H9 (cell line): ENCODE measurements around the gene PIGM. TPM values are rescaled to one million over a fixed set of nuclear protein-coding genes. Genes with fewer than 3 reads are reported as not detected.

ENCODE experiments used
- DNase-seq: peaks from one replicate; pipeline ENCODE4 v3.0.0-alpha.2; 2017
- H2AFZ ChIP-seq: one replicate; pipeline ENCODE4 v1.6.1; 2013; ENCODE audit warnings: mild to moderate bottlenecking, low read length, control low read depth, moderate library complexity
- H2AK5ac ChIP-seq: 2 replicates; pipeline ENCODE4 v1.6.1; 2013; ENCODE audit warnings: low read length, control low read depth, mixed read lengths; ENCODE audit not compliant: insufficient read length
- H2BK120ac ChIP-seq: one replicate; pipeline ENCODE4 v1.6.1; 2013; ENCODE audit warnings: low read depth, mild to moderate bottlenecking, low read length, control low read depth, inconsistent platforms; ENCODE audit not compliant: poor library complexity, severe bottlenecking
- H2BK12ac ChIP-seq: 2 replicates; pipeline ENCODE4 v1.6.1; 2013; ENCODE audit warnings: low read length, control low read depth, mixed read lengths, low read depth; ENCODE audit not compliant: insufficient read length
- H2BK15ac ChIP-seq: 2 replicates; pipeline ENCODE4 v1.6.1; 2013; ENCODE audit warnings: low read depth, low read length, control low read depth
- H2BK20ac ChIP-seq: one replicate; pipeline ENCODE4 v1.6.1; 2013; ENCODE audit warnings: low read depth, mild to moderate bottlenecking, low read length, control low read depth, inconsistent platforms; ENCODE audit not compliant: poor library complexity, severe bottlenecking
- H2BK5ac ChIP-seq: 2 replicates; pipeline ENCODE4 v1.6.1; 2013; ENCODE audit warnings: low read length, control low read depth, mixed read lengths; ENCODE audit not compliant: insufficient read length
- H3K14ac ChIP-seq: 2 replicates; pipeline ENCODE4 v1.6.1; 2013; ENCODE audit warnings: low read length, control low read depth; ENCODE audit not compliant: insufficient read depth
- H3K18ac ChIP-seq: 2 replicates; pipeline ENCODE4 v1.6.1; 2013; ENCODE audit warnings: low read depth, mild to moderate bottlenecking, mixed read lengths, low read length, control low read depth; ENCODE audit not compliant: insufficient read length
- H3K23ac ChIP-seq: 2 replicates; pipeline ENCODE4 v1.6.1; 2013; ENCODE audit warnings: low read length, control low read depth, mixed read lengths, low read depth; ENCODE audit not compliant: insufficient read length
- H3K23me2 ChIP-seq: 2 replicates; pipeline ENCODE4 v1.6.1; 2013; ENCODE audit warnings: low read depth, mild to moderate bottlenecking, mixed read lengths, low read length, control low read depth; ENCODE audit not compliant: insufficient read length, poor library complexity, severe bottlenecking
- H3K27ac ChIP-seq: 2 replicates; pipeline ENCODE4 v1.5.1; 2013; ENCODE audit warnings: low read length, control low read depth, mixed read lengths, low read depth; ENCODE audit not compliant: insufficient read length
- H3K27me3 ChIP-seq: 2 replicates; pipeline ENCODE4 v1.6.1; 2013; ENCODE audit warnings: low read length, control low read depth, inconsistent platforms; ENCODE audit not compliant: insufficient read depth
- H3K4ac ChIP-seq: 2 replicates; pipeline ENCODE4 v1.6.1; 2013; ENCODE audit warnings: low read depth, mild to moderate bottlenecking, control low read depth, inconsistent platforms, low read length, moderate library complexity
- H3K4me1 ChIP-seq: 2 replicates; pipeline ENCODE4 v1.6.1; 2013; ENCODE audit warnings: low read length, control low read depth, inconsistent platforms; ENCODE audit not compliant: insufficient read depth
- H3K4me2 ChIP-seq: 2 replicates; pipeline ENCODE4 v1.6.1; 2013; ENCODE audit warnings: low read length, control low read depth, mixed read lengths; ENCODE audit not compliant: insufficient read length, insufficient read depth
- H3K56ac ChIP-seq: 2 replicates; pipeline ENCODE4 v1.6.1; 2013; ENCODE audit warnings: low read depth, mild to moderate bottlenecking, mixed read lengths, low read length, control low read depth; ENCODE audit not compliant: insufficient read length
- H3K79me1 ChIP-seq: 2 replicates; pipeline ENCODE4 v1.6.1; 2013; ENCODE audit warnings: low read depth, mild to moderate bottlenecking, moderate library complexity, low read length, control low read depth, inconsistent platforms; ENCODE audit not compliant: insufficient read depth, poor library complexity, severe bottlenecking
- H3K79me2 ChIP-seq: 2 replicates; pipeline ENCODE4 v1.6.1; 2013; ENCODE audit warnings: low read length, control low read depth, inconsistent platforms; ENCODE audit not compliant: insufficient read depth
- H3K9ac ChIP-seq: 2 replicates; pipeline ENCODE4 v1.6.1; 2013; ENCODE audit warnings: low read length, control low read depth, mixed read lengths; ENCODE audit not compliant: insufficient read length; ENCODE audit errors: extremely low read depth
- H3K9me3 ChIP-seq: one replicate; pipeline ENCODE4 v1.6.1; 2013; ENCODE audit warnings: low read depth, low read length, inconsistent platforms; ENCODE audit not compliant: control insufficient read depth
- H3T11ph ChIP-seq: one replicate; pipeline ENCODE4 v1.6.1; 2013; ENCODE audit warnings: mild to moderate bottlenecking, low read length, control low read depth, inconsistent platforms
- H4K20me1 ChIP-seq: one replicate; pipeline ENCODE4 v1.6.1; 2013; ENCODE audit not compliant: control insufficient read depth, insufficient read length, insufficient read depth
- H4K5ac ChIP-seq: 2 replicates; pipeline ENCODE4 v1.6.1; 2013; ENCODE audit warnings: low read depth, mild to moderate bottlenecking, mixed read lengths, low read length, control low read depth; ENCODE audit not compliant: insufficient read length
- H4K8ac ChIP-seq: replicated peaks from 2 replicates; pipeline ENCODE4 v1.6.1; 2013; ENCODE audit warnings: low read length, control low read depth, mixed read lengths, low read depth; ENCODE audit not compliant: insufficient read length
- H4K91ac ChIP-seq: 2 replicates; pipeline ENCODE4 v1.6.1; 2013; ENCODE audit warnings: low read depth, mild to moderate bottlenecking, moderate library complexity, mixed read lengths, low read length, control low read depth; ENCODE audit not compliant: insufficient read length
- H3K27ac Mint-ChIP-seq, 3 experiments: 2 replicates in 2 of 3; 3 replicates in 1 of 3; pipeline ENCODE4 v1.8.0; 2020 to 2021; ENCODE audit warnings: mixed read lengths in 3 of 3, mild to moderate bottlenecking in 1 of 3, moderate library complexity in 1 of 3
- H3K27me3 Mint-ChIP-seq: 2 replicates; pipeline ENCODE4 v1.8.0; 2021; ENCODE audit warnings: low read depth, mild to moderate bottlenecking, moderate library complexity, mixed read lengths
- H3K36me3 Mint-ChIP-seq, 3 experiments: 2 replicates in 2 of 3; 3 replicates in 1 of 3; pipeline ENCODE4 v1.8.0; 2020 to 2021; ENCODE audit warnings: low read depth in 3 of 3, mixed read lengths in 3 of 3; ENCODE audit not compliant: insufficient read depth in 1 of 3
- H3K4me1 Mint-ChIP-seq, 2 experiments: 2 replicates each; pipeline ENCODE4 v1.8.0; 2020; ENCODE audit warnings: mixed read lengths in 2 of 2
- H3K4me3 Mint-ChIP-seq, 2 experiments: 2 replicates in 1 of 2; 3 replicates in 1 of 2; pipeline ENCODE4 v1.8.0; 2020 to 2021; ENCODE audit warnings: mild to moderate bottlenecking in 2 of 2, mixed read lengths in 2 of 2, moderate library complexity in 1 of 2
- H3K9me3 Mint-ChIP-seq, 2 experiments: 2 replicates in 1 of 2; 3 replicates in 1 of 2; pipeline ENCODE4 v1.8.0; 2020; ENCODE audit warnings: mild to moderate bottlenecking in 2 of 2, mixed read lengths in 2 of 2, moderate library complexity in 1 of 2
- WGBS: extraction: QIAGEN DNeasy Blood & Tissue Kit; methylation state at CpG from one replicate; pipeline ENCODE4 v1.1.7; 2013; ENCODE audit warnings: missing lambda C conversion rate, low lambda C conversion rate, mixed read lengths; ENCODE audit not compliant: insufficient read length; ENCODE audit errors: extremely low coverage; 5-methylcytosine and 5-hydroxymethylcytosine counted together
- total RNA-seq: library from RNA; stranded (reverse); gene quantifications from 2 replicates; pipeline ENCODE4 v1.2.1, GENCODE V29; 2021
- TF ChIP-seq, protein P1 (sequence below): fragments of 200-600 bp; sonication (generic); conservative IDR thresholded peaks from 3 replicates; pipeline ENCODE4 v1.8.0; 2021; ENCODE audit warnings: antibody characterized with exemption, mild to moderate bottlenecking

The PIGM gene
- total RNA-seq, 1 experiment from 2014 or later: 5.9 TPM

DNA sequence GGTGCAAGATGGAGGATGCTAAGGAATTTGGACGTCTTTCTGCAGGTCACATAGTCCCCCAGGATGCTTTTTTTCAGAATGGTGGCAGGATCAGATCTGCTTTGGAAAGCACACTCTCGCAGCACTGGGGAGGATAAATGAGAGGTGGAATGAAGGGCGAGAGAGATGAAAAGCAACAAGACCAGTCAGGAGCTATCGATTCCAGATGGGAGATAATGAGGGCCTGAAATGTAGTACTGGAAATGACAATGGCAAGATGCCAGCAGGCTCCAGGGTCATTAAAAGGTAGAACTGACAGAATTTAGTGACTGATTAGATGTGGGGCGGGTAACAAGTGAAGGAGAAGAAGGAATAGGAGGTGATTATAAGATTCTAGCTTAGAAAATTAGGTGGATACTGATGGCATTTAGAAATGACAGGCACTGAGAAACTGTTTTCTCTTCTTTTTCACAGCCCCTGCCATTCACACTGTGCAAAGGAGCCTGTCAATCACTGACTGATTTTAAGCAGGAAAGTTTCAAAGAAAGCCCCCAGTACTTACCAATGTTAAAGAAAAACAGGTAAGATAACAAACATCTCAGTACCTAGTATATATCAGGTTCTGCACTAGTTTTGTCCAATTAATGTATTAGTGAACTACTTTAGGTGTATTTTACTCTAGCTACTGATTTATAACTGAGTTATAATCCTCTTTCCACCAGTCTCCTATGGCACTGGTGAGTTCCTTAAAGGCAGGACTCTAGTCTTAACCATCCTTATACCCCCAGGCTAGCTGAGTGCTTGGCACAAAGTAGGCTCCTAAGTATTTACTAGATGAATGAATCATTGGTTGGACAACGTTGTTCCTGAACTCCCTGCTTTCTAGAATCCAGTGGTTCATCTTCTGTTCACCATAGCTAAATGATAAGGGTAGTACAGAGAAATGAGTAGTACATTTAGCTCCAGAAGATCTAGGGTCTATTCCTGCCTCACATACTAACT is 9.2 kb downstream of the PIGM start:
- no peaks in the 10 kb centered on the region for H3K4me1 ChIP-seq
- H2BK20ac ChIP-seq: no peak overlapping the region
- no peak for DNase-seq
- H3K9ac ChIP-seq: no peak overlapping the region
- no peak overlapping the region for H3K56ac ChIP-seq
- H3K27ac ChIP-seq: no peak overlapping the region
- H2AK5ac ChIP-seq: no peak overlapping the region
- no peaks in the 10 kb centered on the region for H3K79me1 ChIP-seq
- Mint-ChIP-seq H3K4me1 (no peaks in the 10 kb centered on the region), H3K27me3 (peaks cover 10% of the 10 kb centered on the region), H3K9me3 (no peaks in the 10 kb centered on the region), H3K4me3 (no peak overlapping the region), H3K27ac (no peak overlapping the region), H3K36me3 (no peaks in the 10 kb centered on the region; a peak in 1 of 7 replicates)
- 100% methylated on average over 1 of the region's 6 CpGs for WGBS
- H2BK12ac ChIP-seq: no peak overlapping the region
- H4K8ac ChIP-seq: no peak overlapping the region
- no peak overlapping the region for H2AFZ ChIP-seq
- H2BK5ac ChIP-seq: no peak overlapping the region
- H3K9me3 ChIP-seq: no peaks in the 10 kb centered on the region
- no peaks in the 10 kb centered on the region for H3K23me2 ChIP-seq
- H2BK120ac ChIP-seq: no peak overlapping the region
- H4K20me1 ChIP-seq: no peaks in the 10 kb centered on the region
- TF ChIP-seq, protein P1, sequence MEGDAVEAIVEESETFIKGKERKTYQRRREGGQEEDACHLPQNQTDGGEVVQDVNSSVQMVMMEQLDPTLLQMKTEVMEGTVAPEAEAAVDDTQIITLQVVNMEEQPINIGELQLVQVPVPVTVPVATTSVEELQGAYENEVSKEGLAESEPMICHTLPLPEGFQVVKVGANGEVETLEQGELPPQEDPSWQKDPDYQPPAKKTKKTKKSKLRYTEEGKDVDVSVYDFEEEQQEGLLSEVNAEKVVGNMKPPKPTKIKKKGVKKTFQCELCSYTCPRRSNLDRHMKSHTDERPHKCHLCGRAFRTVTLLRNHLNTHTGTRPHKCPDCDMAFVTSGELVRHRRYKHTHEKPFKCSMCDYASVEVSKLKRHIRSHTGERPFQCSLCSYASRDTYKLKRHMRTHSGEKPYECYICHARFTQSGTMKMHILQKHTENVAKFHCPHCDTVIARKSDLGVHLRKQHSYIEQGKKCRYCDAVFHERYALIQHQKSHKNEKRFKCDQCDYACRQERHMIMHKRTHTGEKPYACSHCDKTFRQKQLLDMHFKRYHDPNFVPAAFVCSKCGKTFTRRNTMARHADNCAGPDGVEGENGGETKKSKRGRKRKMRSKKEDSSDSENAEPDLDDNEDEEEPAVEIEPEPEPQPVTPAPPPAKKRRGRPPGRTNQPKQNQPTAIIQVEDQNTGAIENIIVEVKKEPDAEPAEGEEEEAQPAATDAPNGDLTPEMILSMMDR: no peak
- H4K5ac ChIP-seq: no peak overlapping the region
- H2BK15ac ChIP-seq: no peak overlapping the region
- H4K91ac ChIP-seq: no peak overlapping the region
- no peaks in the 10 kb centered on the region for H3K27me3 ChIP-seq
- H3K4ac ChIP-seq: no peak overlapping the region
- no peaks in the 10 kb centered on the region for H3K79me2 ChIP-seq
- H3K4me2 ChIP-seq: no peak overlapping the region
- H3K14ac ChIP-seq: no peak overlapping the region
- H3K18ac ChIP-seq: no peak overlapping the region
- no peak overlapping the region for H3T11ph ChIP-seq
- no peak overlapping the region for H3K23ac ChIP-seq
